Stomach (tissue), 4 donors: ENCODE measurements around the gene KTI12.

Experiments used
- POLR2A ChIP-seq, 4 donors: fragments of 450-650 bp; IDR thresholded peaks; one replicate each; pipeline ENCODE4 v1.6.1; 2016; ENCODE audit warnings: antibody characterized with exemption in 4 of 4, control low read depth in 2 of 4, mild to moderate bottlenecking in 1 of 4, moderate library complexity in 1 of 4
- TF ChIP-seq, protein P1 (sequence below), 7 experiments: fragments of 450-650 bp in 4 of 7; fragments of 200-600 bp in 3 of 7; sonication (generic) in 3 of 7; IDR thresholded peaks; one replicate each; pipeline ENCODE4 v1.5.1; 2016 to 2019; ENCODE audit warnings: antibody characterized with exemption in 7 of 7, control low read depth in 2 of 7, mild to moderate bottlenecking in 1 of 7

DNA sequence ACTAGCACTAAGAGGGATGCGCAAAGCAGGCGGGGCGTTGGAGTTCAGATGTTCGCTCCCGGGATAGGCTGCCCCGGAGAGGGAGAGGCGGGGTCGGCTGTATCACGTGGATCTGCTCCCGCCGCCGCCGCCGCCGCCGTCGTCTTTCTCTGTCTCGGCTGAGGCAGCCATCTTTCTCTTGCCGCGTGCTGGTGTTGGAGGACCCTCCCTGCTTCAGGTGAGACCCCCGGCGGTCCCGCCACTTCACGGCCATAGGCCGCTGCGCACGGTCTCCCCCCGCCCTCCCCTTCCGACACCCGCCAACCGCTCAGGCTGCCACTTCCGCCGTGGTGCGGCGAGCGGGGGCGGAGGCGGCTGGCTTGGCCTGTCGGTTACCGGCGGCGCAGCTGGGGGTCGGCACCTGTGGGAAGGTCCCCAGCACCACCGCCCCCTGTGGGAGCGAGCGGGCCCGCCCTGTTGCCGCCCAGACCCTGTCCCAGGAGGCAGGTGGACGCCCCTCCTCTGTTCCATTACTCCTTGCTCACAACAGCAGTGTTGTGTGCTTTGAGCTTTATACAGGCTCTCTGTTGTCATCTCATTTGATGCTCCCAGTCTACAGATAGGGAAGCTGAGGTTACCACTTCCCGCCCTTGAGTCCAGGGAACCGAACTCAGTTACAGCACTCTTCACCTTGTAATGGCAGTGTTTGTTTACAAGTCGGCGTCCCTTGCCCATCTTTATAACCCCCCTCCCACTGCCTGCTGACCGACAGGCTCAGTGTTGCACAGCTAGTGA is 22.7 kb upstream of the KTI12 start, which contains the start of gene BTF3L4:
- TF ChIP-seq, protein P1, sequence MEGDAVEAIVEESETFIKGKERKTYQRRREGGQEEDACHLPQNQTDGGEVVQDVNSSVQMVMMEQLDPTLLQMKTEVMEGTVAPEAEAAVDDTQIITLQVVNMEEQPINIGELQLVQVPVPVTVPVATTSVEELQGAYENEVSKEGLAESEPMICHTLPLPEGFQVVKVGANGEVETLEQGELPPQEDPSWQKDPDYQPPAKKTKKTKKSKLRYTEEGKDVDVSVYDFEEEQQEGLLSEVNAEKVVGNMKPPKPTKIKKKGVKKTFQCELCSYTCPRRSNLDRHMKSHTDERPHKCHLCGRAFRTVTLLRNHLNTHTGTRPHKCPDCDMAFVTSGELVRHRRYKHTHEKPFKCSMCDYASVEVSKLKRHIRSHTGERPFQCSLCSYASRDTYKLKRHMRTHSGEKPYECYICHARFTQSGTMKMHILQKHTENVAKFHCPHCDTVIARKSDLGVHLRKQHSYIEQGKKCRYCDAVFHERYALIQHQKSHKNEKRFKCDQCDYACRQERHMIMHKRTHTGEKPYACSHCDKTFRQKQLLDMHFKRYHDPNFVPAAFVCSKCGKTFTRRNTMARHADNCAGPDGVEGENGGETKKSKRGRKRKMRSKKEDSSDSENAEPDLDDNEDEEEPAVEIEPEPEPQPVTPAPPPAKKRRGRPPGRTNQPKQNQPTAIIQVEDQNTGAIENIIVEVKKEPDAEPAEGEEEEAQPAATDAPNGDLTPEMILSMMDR (IDR thresholded peaks at IDR 0.05): no peak
- TF ChIP-seq POLR2A (IDR thresholded peaks at IDR 0.05): peak in 1 of 4 donors; percentile 27
